Epidermal melanocyte (primary cell): ENCODE data around the gene AXL.
"Not testable (repeated sequence)": the region's sequence is repeated elsewhere in the genome, so short reads cannot be mapped to it uniquely, and the experiment has no call there.

Experiments
- DNase-seq: peaks from one replicate; pipeline ENCODE4 v3.0.0; 2011; ENCODE audit warnings: low spot score; ENCODE audit not compliant: insufficient read length

Gene AXL

DNA sequence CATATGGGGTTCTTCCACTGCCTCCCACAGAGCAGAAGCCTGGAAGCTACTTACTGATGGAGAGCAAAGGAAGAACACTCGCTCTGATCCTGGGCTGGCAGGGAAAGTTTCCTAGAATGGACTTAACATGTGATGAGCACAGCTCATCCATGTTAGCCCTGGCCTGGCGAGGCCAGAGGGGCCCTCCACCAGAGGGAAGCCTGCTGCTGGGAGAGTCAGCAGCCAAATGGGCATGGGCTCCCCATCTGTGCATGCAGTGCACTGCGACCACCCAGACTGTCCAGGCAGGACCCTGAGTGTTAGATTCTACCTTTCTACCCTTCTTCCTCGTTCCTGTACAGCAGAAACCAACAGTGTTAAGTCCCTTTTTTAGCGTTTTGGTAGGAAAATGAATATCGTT, 54.1 kb downstream of the AXL start:
- no peak for DNase-seq

DNA sequence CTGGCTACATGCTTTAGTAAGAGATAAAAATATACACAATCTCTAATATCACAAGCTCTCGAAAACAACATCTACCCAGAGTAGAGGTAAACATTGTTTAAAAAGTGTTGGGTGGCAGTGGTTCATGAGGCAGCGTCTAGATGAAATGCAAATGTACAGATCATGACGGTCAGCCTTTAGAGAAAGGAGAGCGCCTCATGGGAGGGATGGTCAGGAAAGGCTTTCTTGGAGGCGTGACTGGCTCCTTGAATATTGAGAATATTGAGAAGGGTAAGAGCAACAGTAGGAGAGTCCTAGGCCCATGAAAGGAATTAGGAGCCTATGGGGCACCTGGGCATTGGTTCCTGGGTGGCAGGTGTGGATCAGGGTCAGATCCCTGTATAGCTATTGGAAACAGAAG, 55.8 kb downstream of the AXL start:
- DNase-seq: no peak

DNA sequence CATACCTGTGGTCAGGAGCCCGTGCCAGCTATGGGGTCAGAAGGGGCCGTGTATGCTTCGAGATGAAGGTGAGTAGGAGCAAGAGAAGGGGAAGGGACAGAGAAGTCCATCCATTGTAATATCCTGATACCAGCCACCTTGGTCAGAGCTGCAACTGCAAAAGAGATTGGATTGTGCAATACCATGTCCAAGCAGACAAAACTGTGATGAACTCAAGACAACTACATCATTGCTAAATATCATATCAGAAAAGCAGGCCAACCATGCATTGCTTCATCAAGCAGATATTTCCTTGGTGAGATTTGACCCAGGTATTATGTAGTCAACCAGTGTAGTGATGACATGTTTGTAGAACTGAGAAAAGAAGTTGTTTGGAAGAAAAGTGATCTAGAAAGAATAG, 57.2 kb downstream of the AXL start:
- DNase-seq: no peak

DNA sequence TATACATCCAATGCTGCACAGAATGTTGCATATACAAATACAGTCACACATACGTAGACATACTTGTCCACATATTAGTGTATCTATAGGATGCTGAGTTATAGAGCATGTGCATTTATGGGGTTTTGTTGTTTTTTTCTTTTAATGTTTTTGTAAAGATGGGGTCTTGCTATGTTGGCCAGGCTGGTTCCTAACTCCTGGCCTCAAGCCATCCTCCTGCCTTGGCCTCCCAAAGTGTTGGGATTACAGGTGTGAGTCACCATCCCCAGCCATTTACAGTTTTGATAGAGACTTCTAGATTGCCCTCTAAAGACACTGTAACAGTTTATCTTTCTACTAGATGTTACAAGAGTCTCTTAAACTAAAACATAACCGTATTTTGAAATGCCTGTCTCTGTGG, 59.5 kb downstream of the AXL start:
- DNase-seq: no peak

DNA sequence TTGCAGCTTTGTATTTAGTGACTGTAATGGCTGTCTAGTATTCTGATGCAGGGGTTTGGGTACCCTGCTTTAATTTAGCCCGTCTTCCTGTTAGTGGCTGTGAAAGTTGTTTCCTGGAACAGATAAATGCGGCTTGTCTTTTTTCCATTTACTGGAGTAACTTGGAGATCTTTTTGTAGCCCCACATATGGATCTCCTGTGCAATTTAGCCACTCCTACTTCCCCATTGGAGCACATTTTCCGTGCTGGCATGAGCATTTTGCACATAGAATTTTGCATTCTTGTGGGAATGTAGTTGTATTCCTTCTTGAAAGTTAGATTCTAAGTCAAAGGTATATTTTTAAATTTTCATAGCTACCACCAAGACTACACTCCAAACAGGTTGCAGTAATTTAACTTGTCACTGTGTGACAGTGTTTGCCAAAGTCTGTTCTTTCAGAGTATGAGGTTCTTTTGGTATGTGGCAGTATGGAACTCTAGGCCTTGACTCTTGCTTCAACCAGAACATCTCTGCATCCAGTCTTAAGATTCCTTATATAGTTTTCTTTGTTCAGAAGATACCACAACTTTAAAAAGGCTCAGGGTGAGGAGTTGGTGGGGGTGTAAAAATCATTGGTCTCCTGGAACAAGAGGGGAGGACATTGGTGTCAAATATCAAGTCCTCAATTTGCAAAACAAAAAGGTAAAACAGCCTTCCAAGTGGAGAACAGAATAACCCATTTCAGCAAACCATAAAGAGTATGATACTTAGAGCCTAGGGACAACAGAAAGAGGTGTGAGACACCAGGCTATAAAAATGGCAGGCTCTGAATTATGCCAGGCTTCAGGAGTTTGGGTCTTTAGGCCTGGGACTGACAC, 69.9 kb downstream of the AXL start:
- no peak for DNase-seq

DNA sequence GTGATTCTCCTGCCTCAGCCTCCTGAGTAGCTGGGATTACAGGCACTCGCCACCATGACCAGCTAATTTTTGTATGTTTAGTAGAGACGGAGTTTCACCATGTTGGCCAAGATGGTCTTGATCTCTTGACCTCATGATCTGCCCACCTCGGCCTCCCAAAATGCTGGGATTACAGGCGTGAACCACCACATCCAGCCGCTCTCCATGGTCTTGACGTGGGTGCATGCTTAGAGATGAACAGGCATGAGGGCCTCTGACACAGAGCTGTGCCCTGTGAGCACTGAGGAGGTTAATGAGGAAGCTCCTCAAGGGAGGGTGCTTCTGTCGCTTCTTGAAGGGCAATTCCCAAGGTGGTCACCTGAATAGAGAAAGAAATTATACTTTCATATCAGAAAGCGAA, 70.8 kb downstream of the AXL start:
- not testable (repeated sequence) for DNase-seq

DNA sequence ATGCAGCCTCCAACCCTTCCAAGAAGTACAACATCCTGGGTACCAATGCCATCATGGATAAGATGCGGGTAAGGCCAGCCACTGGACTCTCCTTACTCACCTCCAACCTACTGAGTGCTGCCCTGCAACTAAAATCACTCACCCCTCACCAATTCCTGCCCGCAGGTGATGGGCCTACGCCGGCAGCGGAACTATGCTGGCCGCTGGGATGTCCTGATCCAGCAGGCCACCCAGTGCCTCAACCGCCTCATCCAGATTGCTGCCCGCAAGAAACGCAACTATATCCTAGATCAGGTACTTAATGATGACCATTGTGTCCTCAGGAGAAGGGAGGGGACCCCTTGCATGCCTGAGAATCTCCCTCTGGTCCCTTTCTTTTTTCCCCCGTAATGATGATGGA, 75.4 kb downstream of the AXL start:
- DNase-seq: no peak

DNA sequence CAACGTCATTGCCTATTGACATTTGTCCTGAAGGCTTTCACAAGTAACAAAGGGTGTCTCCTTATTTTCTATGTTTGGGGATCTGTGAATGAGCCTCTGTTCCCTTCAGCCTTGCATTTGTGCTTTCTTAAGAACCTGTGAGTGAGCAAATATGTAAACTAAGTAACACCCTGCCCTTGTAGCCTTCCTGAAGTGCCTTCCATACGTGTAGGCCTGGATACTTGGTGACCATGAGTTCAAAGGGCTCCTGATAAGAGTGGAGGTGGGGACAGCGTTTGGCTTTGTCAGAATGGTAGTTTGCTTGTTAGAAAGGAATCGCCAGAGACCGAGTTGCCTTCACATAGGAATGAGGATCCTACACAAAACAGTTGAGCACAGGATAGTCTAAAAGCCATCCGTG, 76.5 kb downstream of the AXL start:
- DNase-seq: no peak

DNA sequence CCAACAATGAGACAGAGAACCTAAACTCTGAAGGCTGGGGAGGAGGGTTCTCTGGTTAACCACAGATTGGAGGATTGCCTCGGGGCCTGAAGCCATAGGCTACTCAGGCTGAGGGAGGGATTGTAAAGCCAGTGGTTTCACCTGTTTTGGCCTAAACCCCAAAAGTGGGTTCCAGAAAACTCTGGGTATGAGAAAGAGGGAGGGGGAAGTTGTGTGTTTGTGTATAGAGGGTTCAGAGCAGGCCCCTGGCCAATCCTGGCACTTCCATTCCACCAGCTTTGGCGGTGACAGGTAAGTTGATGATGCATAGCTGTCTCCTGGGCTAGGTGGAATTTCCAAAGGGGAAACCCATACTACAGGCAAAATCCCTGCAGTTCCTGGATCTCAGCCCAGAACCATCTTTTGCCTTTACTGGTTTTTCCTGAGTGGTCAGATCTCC, 77.4 kb downstream of the AXL start:
- no peak for DNase-seq

DNA sequence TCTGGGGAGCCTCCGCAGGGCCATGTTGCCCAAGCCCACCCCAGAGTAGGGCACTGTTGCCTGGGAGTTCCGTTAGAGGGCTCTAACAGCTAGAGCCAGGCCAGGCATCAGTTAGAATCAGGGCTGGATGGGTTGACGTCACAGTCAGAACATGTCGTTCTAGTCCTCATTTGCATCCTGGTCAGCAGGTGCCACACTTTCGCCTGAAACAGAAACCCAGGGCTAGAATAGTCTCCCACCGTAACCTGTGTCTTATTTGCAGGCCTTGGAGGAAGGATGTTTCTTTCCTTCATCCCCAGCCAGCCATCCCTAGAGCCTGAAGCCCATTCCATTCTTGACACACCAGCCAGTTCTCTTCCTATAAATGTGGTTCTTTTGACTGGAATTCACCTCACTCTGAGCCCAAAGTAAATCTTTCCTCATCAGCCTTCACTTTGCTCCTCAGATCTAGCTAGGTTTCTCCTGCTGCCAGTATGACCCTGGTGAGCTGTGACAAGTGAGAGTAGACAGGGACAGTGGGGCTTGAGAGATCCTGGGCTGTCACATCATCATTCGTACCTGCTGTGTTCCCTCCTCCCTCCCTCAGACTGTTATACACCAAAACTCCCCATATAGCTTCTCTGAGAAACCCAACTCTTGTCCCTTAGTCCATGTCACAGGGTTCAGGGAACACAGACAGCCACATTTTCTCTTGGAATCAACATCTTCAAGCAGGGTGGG, 78.8 kb downstream of the AXL start:
- no peak for DNase-seq

DNA sequence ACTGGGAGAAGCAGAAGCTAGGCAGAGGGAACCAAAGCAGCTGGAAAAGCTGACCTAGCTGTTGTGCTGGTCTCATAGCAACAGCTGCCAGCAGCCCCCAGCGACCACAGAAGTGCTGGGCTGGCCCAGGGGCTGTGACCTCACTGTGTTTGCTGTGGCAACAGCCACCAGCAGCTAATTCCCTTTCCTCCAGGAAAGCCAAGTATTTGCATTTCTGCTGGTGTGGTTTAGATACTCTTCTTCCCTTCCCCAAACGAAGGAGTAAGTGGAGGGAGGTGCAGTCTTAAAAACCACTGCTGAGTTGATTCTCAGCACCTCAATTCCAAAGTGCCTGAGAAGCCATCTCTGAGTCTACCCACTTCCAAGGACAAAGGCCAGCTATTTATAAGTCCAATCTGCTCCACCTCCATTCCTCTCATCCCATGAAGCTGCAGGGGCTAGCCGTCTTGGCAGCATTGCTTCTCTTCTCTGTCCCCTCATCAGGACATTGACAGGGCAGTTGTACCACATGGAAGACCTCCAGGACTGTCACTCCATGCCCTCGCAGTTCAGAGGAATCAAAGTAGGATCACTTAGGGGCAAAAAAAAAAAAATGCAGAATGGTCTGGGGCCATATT, 79.4 kb downstream of the AXL start:
- DNase-seq: peak; percentile 44

DNA sequence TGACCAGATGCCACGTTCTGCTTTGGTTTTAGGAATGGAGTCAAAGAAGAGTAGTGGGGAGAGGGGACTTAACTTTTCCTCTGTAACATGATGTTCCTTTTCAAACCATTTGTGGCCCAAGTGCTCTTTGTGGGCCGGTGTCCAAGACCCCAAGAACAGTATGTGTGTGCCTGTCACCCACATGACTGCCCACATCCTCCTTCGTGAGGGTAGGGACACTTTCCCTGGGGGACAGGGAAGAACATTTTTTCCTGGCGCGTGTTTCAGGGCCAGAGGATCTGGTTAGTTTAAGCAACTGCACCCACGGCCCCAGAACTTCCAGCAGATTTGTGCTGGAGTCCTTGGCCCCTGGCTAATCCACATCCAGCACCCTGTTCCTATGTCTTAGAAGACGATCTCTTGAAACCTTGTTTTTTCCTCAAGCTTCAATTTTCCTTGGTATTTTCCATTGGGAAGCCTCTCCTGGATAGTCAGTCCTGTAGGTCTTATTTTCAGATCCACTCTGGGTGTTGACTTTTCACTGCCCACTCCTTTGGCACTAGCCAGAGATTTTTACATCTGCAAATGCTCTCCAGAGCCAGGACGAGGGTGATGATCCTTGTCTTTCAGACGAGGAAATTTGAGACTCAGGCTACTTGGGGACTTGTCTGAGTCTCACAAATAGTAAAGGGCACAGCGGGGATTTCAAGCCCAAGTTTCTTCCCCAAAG, 80.2 kb downstream of the AXL start:
- no peak for DNase-seq

DNA sequence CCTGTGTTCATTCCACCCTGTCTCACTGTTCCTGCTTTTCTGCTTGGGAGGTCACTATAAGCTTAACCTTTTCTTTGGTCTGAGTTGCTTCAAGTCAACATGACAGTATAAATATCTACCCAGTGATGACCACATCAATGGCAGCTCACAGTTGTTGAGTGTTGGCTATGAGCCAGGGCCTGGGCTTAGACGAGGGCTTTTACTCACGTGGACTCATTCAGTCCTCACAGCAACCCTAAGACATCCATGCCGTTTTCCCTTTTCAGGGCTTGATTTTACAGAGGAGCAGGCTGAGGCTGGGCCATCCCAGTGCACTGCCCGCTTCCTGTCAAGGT, 80.7 kb downstream of the AXL start:
- peak; percentile 82 for DNase-seq

DNA sequence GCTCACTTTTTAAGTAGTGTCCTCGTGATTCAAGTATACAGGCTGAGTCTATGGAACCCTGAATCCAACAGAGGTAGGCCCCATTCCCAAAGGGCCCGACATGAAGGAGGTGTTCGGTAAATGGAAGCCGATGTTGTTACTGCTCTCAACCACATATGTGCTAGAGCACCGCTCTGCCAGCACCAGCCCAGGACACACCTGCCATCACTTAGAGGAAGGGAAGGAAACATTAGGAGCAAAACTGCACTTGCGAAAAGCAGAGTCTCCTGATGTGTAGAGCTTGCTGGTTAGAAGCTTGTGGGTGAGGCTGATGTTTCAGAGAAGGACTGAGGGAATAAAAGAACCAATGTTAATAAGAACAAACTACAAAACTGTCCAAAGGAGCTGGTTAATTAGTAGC, 81.5 kb downstream of the AXL start:
- DNase-seq: no peak

DNA sequence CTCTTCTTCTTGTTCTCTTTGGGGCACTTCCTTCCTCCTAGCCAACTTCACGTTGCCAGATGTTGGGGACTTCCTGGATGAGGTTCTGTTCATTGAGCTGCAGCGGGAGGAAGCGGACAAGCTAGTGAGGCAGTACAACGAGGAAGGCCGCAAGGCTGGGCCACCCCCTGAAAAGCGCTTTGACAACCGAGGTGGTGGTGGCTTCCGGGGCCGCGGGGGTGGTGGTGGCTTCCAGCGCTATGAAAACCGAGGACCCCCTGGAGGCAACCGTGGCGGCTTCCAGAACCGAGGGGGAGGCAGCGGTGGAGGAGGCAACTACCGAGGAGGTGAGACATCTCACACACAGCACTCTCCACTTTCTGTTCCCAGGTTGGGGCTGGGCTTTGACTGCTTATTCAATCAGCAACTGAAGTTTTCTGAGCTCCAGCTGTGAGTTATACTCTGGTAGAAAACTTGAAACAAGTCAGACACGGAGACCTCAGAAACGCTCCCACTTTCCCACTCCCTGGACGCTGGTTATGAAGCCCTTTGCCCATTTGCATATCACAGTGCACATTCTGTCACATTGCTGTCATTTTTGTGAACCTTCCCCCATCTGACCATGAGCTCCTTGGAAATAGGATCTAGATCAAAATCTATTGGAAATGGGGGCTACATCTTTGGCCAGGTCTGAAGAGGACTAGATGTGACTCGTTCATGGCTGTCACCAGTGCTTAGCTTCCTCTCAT, 83.8 kb downstream of the AXL start:
- DNase-seq: no peak

DNA sequence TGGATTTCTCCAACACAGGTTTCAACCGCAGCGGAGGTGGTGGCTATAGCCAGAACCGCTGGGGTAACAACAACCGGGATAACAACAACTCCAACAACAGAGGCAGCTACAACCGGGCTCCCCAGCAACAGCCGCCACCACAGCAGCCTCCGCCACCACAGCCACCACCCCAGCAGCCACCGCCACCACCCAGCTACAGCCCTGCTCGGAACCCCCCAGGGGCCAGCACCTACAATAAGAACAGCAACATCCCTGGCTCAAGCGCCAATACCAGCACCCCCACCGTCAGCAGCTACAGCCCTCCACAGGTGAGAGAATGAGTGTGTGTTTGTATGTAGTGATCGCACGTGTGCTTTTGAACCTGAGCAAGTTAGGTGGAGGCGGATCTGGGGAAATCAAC, 84.9 kb downstream of the AXL start:
- DNase-seq: no peak

DNA sequence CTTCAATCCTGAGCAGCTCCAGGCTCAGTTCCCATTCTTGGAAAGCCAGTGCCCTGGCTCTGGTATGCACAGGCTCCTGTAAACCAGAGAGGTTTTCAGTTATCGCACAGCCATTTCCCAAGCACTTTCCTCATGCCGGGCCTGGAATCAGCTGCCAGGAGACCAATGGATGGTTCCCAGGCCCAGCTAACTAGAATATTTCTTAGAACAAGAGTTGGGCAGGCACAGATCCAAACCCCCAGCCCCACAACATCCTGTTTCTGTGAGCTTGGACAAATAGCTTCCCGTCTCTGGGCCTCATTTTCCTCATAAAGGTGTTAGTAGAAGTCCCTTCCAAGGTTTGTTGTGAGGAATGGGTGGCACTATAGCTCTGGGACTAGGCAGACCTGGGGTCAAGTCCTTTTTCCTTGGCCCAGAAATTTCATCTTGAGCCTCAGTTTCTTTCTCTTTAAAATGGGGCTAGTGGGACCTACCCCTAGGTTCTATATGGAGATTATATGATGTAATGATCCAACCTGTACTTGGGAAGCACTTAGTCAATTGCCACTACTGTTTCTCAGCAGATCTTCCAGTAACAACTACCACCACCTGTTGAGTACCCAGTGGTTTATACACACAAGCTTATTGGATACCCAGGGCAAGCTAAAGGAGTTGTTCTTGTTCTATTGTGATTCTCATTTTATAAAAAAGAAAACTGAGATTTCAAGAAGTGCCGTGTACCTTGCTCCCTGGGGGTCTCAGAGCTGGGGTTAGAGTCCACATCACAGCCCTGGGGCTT, 85.9 kb downstream of the AXL start:
- DNase-seq: no peak

DNA sequence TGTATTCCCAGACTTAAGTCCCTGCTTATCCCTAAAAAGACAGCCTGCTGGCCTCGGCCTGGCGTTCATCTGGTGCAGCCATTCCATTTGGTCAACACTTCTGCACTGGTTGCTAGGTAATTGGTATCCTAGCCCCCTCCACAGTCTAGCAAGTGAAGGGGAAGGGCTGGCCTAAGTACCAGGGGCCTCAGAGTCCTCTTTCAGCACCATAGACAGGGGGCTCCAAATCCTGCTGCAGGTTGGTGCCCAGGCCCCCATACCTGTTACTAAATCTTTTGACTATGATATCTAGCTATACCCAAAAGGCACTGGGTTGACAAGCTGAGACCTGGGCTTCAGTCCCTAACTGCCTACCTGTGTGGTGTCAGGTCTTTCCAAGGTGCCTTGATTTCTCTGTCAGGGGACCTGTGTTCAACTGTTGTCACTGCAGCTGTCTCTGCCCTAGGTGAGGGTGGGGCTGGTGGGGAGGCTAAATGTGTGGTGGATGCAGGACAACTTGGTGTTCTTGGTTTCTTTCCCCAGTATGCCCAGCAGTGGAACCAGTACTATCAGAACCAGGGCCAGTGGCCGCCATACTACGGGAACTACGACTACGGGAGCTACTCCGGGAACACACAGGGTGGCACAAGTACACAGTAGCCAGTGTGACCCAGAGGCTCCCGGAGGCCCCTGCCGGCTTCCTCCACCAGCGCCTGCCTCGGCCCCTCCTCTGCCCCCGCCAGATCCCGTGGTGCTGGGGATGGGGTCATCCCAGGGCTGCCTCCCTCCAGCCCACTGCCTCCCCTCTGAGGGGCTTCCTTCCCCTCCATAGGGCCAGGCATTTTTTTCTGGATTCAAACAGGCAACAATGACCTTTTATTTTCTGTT, 87.1 kb downstream of the AXL start:
- DNase-seq: no peak

DNA sequence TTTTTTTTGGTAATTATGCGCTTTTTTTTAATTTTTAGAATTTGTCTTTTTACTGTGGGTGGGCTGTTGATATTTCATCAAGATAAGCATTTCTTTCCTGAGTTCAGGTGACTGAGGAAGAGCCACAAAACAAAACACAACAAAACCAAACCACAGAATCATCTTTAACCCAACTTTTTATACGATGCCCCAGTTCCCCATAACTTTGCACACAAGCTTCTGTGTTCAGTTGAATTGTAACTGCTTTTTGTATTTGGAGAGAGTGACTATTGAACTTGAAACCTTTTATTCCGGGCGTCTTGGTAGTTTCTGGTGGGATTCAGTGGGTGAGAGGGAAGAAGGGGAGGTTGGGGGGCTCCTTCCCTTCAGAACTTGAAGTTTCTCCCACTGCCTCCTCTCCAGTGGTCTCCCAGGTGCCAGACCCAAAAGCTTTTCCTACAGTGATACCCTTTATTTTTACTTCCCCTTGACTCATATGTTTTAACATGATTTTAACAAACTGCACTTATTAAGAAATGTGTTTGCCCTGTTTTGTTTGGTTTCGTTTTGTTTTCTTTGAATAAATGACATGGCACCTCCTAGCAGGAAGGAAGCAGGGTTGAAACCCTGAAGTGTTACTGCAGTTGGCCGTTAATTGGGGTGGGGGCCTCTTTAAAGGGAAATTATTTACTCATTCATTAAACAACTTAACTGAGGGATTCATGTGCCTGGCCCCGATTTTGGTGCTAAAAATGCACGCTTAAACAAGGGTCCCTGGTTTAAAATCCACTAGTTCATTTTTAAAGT, 88.3 kb downstream of the AXL start:
- DNase-seq: no peak
